GM12875 (cell line): Measurements from ENCODE around the gene NAA38.

Experiments
- H3K4me3 ChIP-seq: one replicate; pipeline ENCODE4 v1.5.1; 2011; ENCODE audit warnings: low read depth, low read length, control low read depth
- CTCF ChIP-seq: IDR thresholded peaks from 2 replicates; pipeline ENCODE4 v1.5.1; 2011; ENCODE audit warnings: low read depth, mild to moderate bottlenecking, control low read depth, inconsistent platforms, low read length, moderate library complexity, borderline replicate concordance; ENCODE audit not compliant: insufficient read depth

NAA38 gene

DNA sequence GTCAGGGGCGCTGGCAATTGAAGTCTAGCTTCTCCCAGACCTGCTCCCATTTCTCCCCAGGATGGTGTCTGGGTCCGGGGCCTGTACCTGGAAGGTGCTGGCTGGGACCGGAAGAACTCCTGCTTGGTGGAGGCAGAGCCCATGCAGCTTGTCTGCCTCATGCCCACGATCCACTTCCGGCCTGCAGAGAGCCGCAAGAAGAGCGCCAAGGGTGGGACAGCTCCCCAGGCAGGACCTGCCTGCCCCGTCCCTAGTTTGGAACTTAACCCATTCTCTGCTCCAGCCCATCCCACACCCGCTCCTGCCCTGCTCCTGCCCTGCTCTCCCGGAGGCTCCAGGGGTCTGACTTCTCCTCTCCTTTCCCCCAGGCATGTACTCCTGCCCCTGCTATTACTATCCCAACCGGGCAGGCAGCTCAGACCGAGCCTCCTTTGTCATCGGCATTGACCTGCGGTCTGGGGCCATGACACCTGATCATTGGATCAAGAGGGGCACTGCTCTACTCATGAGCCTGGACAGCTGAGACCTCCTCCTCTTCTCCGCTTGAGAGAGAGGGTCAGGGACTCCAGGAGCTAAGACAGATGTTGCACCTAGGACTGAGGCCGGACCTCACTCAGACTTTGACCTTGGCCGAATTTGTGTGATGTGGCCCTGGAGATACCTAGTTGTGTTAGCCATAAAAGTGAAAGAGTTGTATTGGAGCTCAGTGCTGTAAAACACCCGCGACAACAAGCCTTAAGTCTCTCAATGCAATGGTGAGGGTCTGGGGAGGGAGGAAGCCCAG lies 24.2 kb downstream of the NAA38 start:
- no peak for TF ChIP-seq CTCF
- no peak overlapping the region for H3K4me3 ChIP-seq

GRCh38 chr17:7832431-7832830 lies 24.9 kb downstream of the NAA38 start:
- H3K4me3 ChIP-seq: no peak overlapping the region
- no peak for TF ChIP-seq CTCF

DNA sequence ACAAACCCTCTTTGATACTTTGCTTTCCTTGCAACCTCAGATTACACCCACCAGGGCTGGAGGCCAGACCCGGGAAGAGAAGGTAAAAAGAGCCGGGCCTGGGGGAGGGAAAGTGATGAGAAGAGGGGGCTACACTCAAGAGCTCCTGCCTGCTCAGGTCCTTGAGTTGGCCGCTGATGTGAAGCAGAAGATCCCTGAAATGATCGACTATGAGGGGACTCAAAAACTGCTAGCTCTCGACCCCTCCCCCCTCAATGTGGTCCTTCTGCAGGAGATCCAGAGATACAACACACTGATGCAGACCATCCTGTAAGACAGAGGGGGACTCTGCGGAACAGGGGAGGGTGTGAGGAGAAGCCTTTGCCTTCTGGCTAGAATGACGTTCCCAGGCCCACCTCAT lies 26.1 kb downstream of the NAA38 start:
- no peak overlapping the region for H3K4me3 ChIP-seq
- no peak for TF ChIP-seq CTCF

GRCh38 chr17:7830616-7831015 lies 26.7 kb downstream of the NAA38 start:
- TF ChIP-seq CTCF: no peak
- no peak overlapping the region for H3K4me3 ChIP-seq

GRCh38 chr17:7825206-7825990 lies 32.0 kb downstream of the NAA38 start:
- H3K4me3 ChIP-seq: no peak overlapping the region
- TF ChIP-seq CTCF: no peak

GRCh38 chr17:7824021-7824924 lies 33.1 kb downstream of the NAA38 start:
- H3K4me3 ChIP-seq: no peak overlapping the region
- TF ChIP-seq CTCF: no peak
